ENCODE results near the gene SHISAL2A.

The SHISAL2A gene

DNA sequence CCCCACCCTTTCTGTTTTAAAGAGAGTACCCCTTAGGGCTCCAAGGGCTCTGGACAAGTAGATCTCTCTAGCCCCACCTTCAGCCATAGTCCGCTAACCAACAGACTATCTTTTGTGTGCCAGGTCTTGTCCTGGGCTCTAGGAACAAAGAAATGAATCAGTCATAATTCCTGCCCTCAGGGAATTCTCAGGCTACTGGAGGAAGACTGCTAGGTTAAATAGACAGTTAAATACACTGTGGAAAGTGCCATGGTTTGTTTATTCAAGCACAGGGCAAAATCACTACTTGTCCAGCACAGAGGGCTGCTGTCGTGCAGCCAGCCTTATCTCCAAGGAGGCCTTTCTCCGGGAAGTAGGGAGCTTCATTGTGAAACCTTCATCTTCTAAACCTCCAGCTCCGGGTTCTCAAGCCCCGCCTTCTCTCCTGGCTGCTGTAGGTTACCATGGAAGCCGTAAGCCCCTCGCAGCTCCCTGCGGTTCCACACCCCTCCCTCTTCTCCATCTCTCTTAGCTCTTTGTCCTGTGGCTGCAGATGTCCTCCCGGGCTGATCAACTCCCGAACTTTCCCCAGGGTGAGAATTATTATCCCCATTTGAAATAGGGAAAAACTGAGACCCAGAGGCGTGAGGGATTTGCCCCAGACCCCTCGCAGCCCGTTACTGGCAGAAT is 29.8 kb downstream of the SHISAL2A start:
- DNase-seq, result no peak

DNA sequence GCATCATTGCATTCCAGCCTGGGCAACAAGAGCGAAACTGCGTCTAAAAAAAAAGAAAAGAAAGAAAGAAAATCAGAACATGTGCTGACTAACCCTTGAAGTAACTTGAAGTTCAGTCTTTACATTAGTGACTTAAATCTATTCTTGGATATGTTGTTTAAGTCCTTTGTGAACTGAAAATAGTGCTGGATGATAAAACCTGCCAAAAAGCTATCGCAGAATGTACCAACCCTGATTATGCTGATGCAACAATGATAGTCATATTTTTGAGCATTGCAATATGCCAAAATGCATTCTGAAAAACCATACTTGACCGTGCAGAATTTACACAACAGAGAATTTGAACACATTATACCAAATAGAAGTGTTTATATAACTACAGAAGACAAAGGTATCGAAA is 30.7 kb downstream of the SHISAL2A start:
- no peak for DNase-seq

DNA sequence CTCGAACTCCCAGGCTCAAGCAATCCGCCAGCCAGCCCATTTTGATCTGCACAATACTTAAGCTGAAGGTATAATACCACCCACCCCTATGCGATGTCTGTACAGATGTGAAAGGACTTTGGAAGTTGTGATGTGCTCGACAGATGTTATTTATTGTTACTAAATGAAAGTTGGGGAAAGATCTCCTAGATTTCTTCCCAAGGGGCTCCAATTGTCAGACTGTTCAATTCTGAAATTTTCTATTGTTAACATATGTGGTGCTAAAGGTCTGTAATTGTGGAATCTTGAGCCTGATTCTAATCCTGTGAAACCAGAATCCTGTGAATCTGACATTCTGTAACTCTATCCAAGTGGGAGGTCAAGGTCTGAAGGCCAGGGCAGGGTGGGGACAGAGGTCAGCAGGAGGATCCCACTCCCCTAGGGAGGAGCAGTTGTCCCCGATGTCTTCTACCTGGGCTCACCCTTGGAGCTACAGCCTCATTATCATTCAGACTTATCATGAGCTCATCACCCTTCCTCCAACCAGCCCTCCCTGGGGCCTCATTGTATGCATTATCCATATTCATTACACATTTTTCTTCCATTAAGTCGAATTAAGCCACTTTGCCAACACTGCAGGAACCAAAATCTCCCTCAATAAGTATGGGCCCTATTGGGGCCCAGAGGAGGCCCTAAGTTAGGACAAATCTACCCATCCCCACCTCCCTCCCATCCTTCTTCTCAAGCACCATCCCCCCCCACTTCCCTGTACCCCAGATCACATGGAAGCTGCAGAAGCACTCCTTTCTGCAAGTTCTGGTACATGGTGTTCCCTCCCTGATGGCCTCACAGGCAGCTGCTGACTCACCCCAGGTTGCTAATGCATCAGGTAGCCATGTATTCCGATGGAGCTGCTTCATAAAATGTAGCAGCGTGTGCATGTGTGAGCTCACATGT is 32.3 kb downstream of the SHISAL2A start:
- no peak for DNase-seq

DNA sequence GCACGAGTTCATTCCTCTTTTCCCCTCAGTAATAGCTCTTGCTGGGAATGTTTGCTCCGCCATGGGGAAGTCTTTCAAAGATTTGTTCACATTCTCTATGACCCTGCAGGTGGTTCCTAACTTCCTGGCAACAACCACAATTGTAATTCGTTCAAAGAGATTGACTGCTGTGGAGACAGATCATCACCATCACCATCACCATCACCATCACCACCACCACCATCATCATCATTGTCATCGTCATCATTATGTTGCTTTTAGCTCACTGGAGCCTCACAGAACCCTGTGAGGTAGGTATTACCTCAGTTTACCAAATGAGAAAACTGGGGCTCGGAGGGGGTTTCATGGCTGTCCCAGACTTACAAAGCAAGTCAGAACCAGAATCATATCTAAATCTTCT is 34.3 kb downstream of the SHISAL2A start:
- no peak for DNase-seq

DNA sequence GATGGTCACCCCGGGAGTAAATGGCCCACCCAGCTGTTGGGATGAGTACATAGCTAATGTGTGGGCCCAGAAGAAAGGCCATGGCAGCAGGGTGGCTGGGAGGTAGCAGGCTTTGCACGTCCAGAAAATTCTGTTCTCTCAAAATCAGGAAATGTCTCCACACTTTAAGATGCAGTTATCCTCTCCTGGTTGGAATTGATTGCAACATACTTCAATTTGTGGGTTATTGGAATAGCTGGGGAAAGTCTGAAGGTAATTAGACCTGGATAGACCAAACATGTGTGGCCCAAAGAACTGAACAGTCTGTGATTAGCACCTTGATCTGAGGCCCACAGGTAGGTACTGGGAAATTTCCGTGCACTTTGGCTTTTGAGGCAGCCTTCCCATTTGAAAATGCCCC is 35.0 kb downstream of the SHISAL2A start:
- DNase-seq, result no peak

DNA sequence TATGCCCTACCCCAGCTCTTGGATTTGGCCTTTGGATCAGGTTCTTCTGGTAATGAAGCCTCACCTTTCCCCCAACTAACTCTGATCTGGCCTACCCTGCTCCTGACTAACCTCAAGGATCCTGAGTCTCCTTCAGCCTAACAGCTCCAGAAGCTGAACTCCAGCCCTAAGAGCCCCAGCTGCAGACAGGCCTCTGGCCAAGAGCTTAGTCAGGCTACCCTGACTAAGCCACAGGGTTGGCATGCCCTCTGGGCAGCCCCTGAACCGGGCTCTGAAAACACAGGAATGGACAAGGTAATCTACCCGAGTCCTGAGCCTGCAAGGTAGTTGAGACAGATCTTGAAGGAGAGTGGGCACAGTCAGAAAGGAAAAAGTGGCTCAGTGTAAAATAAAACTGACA is 35.7 kb downstream of the SHISAL2A start:
- DNase-seq, result no peak

DNA sequence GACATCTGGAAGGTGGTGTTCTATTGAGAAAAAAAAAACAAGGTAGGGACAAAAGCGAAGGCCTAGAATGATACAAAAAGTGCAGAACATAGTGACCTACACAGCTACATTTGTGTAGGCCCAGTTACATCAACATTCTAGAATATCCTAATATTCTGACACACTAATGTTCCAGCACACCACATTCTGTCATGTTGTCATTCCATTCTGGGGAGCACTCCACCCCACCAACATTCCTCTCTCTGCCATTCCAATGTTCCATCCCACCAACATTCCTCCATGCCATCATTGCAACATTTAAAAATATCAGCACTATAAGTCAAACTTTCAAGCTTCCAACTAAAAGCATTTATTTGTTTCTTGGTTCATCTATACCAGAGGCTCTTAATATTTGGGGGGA is 36.7 kb downstream of the SHISAL2A start:
- no peak for DNase-seq

DNA sequence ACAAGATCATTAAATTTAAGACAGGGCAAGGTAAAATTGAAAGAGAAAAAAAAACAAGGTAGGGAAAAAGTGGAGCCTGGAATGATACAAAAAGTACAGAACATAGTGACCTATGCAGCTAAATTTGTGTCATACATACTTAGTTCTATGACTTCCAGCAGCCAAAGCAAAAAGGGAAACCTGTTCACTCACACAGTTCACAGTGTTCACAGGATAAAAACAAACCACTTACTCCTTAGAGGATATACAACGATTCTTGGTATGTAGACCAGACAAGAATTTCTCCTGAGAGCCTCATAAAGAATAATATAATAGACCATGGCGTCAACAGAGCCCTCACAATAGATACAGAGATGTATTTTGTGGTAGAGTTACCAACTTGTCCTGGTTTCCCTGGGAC is 37.6 kb downstream of the SHISAL2A start:
- DNase-seq, result no peak

DNA sequence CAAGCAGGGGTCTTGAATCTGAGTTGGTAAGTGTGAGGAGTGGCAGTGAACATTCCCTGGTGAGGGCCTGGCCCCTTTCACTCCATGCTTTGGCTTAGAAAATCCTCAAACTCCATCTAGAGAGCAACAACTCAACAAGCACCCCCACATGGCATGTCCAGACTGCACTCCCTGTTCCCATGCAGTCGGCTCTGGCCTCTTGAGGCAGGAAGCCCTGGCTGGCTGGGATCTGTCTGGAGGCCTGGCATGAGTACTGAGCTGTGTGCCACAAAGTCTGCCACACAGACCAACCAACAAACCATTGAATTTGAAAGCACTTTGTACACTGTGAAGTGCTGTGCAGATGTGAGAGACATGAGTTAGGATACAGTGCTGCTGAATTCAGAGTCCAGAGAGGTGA is 40.0 kb downstream of the SHISAL2A start:
- no peak for DNase-seq

DNA sequence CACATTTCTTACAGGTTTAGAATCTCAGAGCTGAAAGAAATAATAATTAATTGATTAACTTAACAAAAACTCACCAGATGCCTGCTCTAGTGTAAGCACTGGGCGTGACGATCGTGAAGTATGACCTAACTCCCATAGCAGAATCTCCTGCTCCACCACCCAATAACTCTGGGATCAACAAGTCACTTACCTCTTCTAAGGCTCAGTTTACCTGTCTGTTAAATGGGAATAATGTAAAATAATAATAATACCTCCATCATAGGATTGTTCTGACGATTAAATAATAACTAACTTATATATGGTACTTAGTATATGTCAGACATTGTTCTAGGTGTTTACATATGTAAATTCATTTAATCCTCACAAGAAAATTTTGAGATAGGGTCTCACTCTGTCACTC is 40.5 kb downstream of the SHISAL2A start:
- no peak for DNase-seq

DNA sequence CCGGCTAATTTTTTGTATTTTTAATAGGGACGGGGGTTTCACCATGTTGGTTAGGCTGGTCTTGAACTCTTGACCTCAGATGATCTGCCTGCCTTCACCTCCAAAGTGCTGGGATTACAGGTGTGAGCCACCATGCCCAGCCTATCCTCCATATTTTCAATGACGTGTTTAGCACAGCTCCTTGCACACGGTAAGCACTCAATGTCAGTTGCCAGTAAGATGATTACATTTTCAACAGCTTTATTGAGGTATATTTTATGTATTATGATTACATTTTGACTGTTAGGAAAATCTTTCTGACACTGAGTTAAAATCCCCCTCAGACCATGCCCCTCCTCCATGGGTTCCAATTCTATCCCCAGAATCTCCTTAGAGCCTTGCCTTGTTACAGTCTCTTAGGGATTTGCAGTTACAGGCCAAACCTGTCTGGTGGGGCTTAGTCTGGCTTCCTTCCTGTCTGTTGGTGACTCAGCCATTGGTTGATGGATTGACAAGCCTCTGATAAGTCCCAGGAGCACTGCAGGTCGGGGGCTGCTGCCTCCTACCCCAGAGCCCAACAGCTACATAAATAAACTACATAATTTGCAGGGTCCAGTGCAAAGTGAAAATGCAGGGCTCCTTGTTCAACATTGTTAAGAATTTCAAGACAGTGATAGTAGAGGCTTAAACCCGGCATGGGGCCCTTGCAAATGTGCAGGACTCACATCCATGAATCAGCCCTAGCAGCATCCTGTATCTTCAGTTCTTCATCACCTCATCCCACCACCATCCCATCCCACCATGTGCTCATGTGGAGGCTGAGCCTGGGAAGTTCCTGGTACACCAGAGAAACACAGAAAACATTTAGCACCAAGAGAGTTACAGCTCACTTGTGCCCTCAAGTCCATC is 41.8 kb downstream of the SHISAL2A start:
- DNase-seq, result no peak

DNA sequence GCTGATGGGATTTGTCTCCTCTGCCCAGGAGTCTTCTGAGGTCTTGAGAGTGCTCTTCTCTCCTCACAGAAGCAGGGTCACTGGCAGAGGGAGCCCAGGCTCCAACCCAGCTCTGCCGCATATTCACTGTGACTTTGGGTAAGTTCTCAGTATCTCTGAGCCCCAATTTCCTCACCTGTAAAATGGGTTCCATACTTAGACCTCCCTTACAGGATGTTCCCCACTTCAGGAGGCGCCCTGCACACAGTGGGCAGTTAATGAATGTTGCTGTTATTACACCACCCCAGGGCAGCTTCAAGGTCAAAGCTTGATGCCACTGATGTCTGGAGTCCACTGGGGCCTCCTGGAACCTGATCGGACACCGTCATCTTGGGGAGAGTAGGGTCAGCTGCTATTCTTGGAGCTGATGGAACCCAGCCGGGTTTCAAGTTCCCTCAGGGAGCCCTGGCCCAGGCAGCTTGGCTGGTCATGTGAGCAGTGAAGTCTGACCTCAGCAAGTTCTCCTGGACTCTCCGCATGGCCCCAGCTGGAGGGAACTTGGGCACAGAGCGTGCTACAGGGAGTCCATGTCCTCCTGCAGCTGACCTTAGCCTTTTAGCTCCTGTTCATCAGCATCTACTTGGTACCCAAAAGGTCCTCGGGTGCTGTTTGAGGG is 43.4 kb downstream of the SHISAL2A start:
- DNase-seq, result no peak

DNA sequence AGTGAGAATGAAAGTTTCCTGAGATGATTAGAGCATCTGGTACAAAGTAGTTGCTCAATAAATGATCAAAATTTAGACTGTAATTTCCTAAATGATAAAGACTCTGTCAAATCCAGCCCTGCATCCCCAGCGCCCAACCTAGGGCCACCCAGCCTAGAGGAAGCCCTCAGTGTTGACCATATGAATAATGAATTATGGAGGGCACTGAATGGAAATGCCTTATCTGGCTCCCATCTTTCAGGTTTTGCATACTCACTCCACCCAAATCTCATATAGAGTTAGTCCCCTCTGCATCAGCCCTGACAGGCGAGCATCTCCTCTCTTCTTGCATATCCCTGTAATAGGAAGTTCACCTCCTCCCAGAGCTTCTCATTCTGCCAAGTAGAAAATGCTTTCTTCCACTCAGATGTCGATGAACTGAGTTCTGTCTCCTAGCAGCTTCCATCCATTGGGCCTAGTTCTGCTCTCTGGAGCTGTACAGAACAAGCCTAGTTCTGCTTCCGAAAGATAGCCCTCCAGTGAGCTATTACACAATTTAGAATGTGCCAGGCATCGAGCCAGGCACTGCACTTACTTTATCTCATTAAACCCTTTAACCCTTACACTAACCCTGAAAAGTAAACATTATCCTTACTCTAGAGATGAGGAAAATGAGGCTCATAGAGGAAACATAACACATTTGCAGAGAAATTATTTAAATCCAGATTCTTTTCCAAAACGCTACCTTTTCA is 44.3 kb downstream of the SHISAL2A start:
- DNase-seq, result no peak

DNA sequence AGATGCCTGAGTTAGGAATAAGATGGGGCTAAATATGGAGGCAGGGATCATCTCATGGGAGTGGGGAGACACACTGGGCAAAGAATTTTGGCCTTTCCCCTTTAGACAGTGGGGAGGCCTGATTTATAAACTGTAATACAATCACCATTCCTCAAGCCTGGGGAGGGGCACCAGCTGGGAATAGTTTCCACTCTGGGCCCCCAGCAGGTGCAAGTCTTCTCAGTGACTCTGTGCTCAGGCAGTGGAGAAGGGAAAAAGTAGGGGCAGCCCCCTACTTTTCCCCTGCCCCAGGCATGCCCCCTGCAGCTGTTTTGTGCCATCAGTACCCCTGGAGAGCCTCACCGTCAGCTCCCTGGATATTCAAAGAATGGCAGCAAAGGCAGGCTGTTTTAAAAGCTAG is 46.1 kb downstream of the SHISAL2A start:
- no peak for DNase-seq

DNA sequence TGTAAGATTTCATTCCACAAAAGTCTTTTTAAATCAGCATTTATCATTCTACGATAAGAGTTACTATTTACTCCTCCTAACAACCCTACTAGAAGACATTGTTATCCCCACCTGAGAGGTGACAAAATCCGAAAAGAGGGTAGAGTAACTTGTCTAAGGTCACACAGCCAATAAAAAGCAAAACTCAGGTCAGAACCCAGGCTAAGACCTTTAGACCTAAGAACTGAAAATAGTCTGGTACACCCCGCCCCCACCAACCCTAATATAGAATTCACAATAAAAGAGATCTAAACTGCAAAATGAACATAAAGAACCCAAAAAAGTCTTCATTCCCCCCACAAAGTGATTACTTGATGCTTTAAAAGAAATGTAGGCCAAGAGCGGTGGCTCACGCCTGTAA is 46.5 kb downstream of the SHISAL2A start:
- DNase-seq, result no peak

DNA sequence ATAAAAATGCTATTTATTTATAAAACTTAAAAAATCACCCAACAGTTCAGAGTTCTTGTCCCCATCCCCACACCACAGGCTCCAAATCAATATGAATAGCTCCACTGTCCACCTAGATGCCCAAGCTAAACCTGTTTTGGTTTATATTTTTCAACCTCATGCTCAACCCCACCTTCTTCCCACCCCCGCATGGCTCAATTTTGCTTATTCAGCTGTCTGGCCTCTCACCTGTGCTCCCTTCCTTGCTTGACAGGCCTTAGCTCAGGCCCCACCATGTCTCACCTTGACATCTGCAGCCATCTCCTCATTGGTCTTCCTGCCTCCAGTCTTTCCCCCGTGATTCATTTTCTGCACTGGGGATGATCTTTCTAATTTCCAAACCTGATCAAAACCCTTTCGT is 47.4 kb downstream of the SHISAL2A start:
- no peak for DNase-seq

DNA sequence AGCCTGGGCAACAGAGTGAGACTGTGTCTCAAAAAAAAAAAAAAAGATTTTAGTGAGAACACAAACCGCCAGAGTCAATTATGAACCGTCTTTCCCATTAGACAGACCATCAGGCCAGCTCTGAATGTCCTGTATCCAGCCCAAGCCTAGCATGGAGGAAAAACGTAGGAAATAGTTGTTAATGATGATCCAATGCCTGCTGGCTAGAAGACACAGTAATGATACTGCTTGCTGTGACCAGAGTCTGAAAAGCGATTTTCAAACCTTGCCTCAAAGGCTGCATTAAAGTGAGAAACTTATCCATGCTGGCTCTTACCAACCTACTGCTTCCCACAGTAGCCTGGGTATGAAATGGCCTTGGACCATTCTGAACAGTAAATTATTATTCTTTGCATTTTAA is 48.2 kb downstream of the SHISAL2A start:
- DNase-seq, result no peak

DNA sequence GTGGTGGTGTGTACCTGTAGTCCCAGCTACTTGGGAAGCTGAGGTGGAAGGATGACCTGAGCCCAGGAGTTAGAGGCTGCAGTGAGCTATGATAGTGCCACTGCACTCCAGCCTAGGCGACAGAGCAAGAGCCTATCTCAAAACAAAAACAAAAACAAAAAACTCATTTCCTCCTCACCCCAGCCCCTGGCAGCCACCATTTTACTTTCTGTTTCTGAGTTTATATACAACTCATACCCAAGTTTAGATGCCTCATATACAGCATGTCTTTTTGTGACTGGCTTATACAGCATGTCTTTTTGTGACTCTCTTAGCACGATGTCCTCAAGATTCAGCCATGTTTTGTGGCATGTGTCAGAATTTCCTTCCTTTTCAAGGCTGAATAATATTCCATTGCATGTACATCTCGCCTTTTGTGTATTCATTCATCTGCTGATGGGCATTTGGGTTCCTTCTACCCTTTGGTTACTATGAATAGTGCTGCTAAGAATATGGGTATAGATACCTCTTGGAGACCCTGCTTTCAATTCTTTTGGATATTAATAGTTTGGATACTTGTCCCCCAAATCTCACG is 50.5 kb downstream of the SHISAL2A start:
- DNase-seq, result no peak

DNA sequence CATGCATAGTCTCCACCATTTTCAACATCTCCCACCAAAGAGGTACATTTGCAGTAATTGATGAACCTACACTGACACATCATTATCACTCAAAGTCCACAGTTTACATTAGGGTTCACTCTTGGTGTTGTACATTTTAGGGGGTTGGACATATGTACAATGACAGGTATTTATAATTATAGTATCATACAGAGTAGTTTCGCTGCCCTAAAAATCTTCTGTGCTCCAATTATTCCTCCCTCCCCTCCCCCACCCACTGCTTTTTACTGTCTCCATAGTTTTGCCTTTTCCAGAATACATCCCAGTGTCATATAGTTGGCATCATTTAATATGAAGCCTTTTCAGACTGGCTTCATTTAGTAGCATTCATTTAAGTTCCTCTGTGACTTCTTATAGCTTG is 51.6 kb downstream of the SHISAL2A start:
- DNase-seq, result no peak

DNA sequence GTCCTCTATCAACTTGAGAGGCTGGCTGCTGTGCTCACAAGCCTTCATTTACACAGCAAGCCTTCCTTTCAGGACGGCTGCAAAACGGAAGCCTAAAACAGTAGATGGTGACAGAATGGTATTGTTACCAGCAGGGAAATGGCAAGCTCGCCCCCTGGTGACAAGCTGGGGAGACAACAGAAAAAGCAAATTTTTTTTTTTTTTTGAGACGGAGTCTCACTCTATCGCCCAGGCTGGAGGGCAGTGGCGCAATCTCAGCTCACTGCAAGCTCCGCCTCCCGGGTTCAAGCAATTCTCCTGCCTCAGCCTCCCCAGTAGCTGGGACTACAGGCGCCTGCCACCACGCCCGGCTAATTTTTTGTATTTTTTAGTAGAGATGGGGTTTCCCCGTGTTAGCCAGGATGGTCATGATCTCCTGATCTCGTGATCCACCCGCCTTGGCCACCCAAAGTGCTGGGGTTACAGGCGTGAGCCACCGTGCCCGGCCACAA is 53.3 kb downstream of the SHISAL2A start:
- DNase-seq, result peak; percentile 49

DNA sequence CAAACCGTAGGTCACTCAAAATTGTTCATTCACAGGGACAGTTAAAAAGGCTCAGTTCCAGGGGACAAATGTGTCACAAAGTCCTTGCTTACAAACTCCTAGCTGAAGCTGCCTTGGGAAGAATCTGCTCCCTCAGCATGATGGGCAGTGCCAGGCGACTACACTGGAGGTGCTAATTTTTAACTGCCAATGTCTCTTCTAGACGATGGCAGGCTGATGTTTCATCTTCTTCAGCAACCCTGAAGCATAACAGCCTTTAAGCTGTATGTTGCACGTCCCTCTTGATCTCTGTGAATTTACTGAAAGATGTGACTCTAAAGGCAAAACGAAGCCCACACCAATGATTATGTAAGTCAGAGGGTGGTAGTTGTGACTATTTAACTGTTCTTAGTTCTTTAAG is 53.9 kb downstream of the SHISAL2A start:
- DNase-seq, result no peak

DNA sequence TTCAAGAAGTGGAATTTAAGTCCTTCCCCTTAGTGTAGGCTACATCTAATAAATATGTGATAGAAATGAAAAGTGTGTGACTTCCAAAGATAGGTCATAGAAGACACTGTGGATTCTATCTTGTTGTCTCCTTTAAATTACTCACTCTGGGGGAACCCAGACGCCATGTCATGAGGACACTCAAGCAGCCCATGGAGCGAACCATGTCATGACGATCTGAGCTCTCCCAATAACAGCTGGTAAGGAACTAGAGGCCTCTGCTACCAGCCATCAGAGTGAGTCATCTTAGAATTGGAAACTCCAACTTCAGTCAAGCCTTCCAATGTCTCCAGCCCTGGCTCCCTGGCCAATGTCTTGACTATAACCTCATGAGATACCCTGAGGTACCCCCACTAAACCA is 58.9 kb downstream of the SHISAL2A start:
- DNase-seq, result no peak

Data from NCI-H2171 (cell line).